Measurements from ENCODE around the gene ENG.
"Not testable (repeated sequence)": the region's sequence is repeated elsewhere in the genome, so short reads cannot be mapped to it uniquely, and the experiment has no call there.

The ENG gene

DNA sequence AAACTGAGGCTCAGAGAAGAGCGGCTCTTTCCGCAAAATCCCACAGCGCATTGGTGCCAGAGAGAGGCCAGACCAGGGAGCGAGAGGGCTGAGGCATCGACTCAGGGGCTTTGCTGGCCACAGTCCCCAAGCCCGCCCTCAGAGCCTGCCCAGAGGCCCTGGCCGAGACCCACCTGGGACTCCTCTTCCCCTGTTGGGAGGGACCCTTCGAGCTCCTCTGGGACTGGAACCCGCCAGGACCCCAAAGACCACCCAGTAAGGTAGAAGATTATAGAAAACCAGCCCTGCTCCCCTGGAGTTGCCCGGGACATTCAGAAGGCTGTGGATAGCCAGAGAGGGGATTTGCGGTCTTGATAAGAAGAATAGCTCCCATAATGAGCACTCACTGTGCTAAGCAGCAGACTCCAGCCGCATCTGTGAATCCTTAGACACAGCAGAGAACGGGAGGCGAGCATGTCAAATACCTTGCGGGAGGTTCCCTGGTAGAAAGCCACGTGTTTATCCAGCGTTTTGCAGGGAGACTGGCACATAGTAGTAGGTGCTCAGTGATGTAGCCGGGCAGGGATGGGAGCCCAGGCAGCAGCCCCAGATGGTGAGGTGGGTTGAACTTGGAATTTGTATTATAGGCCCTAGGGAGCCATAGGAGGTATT is 23.7 kb upstream of the ENG start:
- DNase-seq = no peak

DNA sequence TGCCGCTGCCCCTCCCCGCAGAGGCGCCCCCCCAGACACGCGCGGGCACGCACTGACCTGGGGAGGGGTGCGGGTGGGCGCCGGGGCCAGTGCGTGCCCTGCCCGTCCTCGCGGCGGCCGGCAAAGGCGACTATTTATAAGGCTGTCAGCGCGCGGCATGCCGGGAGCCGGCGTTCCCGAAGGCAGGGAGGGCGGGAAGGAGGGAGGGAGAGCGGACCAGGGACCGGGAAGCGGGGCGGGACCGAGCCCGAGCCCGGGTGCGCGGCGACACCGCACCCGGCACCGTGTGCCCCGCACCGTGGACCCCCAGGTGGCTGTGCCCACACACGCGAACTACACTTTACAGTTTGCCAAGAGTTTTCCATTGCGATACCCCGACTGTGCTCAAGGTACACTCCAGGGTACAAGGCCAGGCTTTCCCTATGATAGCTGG is 23.1 kb upstream of the ENG start, which contains the start of gene AK1:
Gene AK1, minus strand, starts transcription at position 110 of the 433 bp plus-strand sequence. CDS start 3,058 bp downstream, outside the sequence.
- DNase-seq = peak in 1 of 2 experiments; percentile 56

DNA sequence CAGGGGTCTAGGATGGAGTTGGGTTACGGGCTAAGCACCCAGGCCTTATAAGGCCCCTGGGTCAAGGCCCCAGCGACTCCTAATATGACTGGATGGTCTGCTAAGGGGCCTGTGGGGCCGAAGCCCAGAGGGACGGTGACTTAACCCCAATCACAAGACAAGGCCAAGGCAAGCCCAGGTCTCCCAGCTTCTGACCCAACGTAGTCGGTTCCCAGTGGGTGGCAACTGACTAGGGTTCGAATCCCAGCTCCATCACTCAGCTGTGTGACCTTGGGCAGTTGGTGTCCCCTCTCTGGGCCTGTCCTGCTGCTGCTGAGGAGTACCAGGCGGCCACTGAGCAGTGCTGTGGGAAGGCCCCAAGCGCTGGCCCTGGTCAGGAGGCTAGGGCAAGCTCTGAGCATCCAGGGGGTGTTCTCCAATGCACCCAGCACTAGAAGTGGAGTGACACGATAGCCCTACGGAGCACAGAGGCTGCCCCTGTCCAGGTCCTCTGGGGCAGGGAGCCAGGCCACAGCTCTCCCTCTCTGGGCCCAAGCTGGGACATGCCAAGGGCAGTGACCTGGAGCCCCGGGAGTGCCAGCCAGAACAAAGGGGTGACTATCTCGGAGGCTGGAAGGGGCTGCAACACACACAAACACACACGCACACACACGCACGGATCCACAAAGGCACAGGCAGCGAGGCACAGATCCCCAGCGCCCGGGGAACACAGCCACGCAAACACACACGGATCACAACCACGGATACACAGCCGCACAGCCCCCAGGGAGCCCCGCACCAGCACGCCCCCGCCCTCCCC is 22.5 kb upstream of the ENG start:
- no peak for DNase-seq

DNA sequence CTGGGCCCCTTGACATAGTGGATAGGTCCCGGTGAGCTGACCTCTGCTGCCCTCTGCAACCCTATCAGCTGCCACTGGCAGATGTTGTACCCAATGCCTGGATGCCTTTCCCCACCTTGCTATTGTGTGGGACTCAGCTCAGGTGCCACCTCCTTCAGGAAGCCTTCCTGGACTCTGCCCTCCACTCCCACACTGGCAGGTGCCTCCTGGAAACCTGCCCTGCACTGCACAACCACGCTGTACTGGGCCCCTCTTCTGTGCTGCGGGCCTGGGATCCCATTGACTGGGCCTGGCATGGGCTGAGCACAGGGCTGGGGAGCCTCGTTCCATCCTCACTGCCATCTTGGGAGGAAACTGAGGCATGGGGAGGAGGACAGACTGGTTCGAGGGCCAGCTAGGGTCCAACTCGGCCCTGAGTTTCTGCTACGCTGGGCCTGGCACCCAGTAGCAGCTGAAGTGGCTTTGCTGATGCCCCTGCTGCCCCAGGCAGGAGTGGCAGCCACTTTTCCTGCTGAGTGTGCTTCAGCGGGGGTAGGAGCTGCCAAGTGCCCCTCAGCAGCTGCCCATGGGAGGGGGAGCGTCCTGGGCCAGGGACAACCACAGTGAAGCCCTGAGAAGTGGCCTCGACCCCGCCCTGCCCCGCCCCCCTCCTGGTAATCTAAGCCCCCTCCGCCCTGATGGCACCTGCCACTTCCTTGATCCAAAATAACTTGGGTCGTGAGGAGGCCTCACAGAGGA is 21.7 kb upstream of the ENG start:
- DNase-seq = no peak

DNA sequence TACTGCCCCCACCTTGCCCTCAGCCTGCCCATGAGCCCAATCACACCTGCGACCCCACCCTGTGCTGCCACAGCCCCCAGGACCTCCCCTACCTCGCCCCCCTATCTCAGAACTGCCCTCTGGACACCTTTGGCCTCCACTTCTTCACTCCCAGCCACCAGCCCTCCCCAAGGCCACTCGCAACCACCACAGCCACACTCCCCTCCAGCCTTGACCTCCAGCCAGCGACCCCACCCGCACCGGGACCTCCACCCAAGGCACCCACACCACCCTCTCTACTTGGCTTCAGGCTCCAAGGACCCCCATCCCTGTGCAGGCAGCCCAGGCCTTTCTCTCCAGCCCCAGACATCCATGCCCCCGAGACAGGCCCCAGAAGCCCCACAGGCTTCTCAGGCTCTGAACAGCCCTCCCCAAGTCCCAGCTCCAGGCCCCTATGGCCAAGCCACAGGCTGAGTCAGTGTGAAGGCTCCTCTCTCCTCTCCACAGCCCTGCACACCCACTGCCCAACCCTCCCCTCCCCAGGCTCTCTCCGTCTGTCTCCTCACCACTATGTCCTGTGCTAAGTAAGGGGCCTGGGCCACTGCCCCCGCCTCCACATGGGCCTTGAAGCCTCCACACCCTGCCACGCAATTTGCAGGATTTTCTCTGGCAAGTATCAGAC is 21.0 kb upstream of the ENG start:
- no peak for DNase-seq

DNA sequence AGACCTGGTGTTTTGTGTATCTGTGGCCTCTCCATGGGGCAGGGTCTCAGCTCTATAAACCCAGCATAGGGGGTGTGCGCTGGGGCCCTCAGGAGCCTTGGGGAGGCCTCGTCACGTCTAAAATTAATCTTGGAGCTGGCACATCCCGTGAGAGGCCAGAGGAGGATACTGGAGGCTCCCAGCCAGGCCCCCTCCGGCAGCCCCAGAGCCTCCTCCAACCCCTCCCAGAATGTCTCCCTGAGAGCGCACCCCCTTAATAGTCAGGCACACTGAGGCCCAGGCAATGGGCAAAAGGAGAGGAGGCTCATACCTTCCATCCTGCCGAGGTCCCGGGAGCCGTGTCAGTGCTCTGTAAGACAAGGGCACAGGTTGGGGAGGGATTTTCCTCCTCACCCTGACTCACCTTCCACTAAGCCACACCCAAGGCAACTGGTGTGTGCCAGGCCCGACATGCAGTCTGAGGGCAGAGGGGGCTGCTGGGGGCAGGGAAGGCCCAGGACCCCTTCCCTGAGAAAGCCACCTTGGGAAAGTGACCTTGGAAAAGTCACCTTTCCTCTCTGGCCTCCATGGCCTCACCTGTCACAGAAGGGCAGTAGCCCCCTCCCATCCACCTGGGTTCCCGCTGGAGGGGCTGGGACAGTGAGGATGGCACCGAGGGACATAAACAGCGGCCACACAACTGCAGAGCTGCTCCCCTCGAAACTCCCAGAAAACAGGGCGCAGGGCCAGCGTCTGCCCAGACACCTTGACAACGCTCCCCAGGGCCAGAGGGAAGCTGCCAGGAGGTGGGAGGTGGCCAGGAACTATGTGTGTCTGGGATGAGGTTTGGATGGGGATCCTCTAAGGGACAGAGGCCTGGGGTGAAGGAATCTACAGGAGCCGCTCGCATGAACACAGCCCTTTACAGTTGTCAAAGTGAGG is 20.1 kb upstream of the ENG start:
- DNase-seq = no peak

DNA sequence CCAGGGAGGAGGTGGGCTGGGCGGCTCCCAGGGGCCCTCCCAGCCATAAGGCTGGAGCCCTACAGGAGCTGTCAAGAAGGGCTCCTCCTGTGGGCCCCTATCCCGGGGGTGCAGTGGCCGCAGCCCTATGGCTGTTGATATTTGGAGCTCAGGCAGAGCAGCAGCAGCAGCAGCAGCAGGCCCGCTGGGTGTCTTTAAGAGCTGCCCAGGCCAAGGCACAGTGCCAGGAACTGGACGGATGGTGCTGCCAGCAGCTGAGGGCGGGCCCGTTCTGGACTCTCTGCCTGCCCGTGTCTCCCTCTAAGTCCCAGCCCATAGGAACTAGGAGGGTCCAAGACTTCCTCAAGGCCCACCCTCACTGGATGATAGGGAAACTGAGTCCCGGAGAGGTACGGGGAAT is 19.4 kb upstream of the ENG start:
- no peak for DNase-seq

DNA sequence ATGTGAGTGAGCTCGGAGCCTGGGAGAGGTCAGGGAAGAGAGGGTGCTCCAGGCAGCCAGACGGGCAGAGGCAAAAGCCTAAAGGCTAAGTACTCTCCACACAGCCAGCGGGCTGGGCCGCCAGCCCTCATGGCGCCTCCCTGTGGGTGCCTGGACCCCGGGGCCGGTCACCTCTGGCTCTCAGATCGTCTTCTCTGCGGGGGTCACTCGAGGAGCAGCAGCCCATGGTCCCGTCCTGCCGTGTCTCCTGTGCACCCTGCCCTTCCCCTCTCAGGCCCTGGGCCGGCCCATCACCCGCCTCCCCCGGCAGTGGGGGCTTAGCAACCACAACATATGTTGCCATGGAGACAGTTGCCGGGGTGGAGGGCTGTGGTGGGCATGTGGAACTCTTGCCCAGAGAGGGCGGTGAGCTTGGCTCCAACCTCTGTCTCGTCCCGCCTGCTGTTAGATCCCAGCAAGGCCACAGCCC is 18.8 kb upstream of the ENG start:
- no peak for DNase-seq

DNA sequence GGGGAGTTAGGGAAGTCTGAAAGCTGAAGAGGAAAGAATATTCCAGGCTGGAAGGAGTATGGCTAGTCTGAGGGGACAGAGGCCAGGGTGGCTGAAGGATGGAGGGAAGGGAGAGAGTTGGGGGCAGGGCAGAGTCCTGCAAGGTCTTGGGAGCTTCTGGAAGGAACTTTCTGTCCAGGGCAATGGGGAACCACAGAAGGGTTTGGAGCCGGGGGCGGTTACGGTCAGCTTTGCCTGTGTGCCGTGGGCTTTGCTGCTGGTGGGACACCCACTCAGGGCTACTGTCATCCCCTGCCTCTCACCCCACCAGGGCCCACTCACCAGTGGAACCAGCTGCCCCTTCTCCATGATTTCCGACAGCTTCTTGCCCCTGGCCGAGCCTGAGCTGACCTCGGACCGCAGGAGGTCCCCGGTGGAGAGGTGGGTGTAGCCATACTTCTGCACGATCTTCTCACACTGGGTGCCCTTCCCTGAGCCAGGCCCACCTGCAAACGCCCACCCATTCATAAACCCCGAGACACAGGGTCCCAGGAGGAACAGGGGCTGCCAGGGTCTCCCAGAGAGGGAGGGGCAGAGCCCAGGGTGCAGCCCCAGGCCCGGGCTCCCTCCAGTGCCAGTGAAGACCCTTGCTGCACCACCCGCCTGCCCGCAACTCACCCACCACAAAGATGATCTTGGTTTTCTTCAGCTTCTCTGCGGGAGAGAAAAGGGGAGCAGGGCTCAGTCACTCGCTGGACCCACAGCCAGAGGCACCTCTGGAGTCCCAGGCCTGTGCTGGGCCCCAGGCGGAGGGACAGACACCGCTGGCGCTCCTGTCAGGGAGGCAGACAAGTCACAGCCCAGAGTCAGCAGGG is 18.1 kb upstream of the ENG start:
- DNase-seq = no peak

DNA sequence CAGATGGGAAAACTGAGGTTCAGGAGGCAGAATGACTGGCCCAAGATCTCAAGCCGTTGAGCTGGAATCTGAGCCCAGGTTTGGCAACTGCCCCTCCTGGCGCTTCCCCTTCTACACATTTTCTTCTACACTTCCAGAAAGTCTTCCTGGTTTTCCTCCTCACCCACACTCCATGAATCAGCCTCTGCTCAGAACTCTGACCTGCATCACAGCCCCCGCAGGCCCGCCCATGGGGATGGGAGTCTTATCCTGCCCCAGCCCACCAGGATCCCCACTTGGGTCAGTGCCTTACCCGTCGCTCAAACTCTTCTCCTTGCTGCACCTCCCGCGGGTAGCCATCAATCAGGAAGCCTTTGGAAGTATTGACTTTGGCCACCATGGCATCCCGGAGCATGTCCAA is 17.1 kb upstream of the ENG start:
- no peak for DNase-seq

DNA sequence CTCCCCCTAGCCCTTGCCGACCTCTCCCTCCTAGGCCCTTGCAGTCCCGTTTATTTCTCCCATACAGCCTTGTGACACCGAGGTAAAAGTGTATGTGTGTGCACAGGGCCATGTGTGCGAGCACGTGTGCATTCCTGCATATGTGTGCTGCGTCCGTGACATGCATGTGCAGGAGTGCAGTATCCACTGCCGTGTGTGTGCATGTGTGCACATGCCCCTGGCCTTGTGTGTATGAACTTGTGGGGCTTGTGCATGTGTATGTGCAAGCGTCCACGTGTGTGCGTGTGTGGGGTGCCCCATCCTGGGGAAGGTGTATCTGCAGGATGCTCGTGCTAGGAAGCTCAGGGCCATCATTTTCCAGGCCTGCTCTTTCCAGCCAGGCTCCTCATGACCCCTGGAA is 16.4 kb upstream of the ENG start:
- no peak for DNase-seq

DNA sequence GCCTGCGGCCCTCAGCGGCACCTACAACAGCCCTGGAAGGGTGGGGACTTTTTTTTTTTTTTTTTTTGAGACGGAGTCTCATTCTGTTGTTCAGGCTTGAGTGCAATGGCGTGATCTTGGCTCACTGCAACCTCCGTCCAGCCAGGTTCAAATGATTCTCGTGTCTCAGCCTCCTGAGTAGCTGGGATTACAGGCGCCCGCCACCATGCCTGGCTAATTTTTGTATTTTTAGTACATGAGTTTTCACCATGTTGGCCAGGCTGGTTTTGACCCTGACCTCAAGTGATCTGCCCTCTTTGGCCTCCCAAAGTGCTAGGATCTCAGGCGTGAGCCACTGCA is 15.7 kb upstream of the ENG start:
- DNase-seq = not testable (repeated sequence)

DNA sequence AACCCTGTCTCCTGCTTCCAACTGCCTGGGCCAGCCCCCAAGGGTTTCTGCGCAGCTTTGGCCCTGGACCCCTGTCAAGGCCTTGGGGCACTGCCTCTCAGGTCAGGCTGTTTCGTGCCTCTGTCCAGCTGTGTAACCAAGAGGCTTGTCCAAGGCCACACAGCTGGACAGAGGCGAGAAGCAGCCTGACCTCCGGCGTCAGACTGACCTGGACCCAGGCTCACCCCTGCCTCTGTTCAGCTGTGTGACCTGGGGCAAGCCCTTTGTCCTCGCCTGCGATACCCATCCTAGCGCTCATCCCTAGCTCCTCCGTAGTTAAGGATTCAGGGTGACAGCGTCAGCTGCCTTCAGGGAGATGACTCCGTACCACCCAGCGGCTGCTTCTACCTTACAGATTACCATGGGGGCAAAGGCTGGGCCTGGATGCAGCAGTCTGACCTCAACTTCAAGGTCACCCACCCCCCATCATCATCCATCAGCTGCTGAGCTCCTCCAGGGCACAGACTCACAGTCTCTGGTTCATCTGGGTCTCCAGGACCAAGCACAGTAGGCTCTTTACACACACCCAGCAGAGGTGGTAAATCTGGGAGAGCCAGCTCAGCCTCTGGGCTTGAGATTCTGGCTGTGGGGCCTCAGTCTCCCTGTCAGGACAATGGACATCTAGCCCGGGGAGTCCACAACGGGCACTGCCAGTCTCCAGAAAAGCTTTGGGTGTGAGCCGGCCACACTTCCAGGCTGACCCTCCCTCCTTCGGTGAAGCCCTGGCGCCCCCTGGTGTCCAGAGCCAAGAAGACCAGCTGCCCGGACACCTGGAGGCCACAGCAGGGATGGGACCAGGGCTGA is 15.1 kb upstream of the ENG start:
- peak; percentile 76 to 79 for DNase-seq

DNA sequence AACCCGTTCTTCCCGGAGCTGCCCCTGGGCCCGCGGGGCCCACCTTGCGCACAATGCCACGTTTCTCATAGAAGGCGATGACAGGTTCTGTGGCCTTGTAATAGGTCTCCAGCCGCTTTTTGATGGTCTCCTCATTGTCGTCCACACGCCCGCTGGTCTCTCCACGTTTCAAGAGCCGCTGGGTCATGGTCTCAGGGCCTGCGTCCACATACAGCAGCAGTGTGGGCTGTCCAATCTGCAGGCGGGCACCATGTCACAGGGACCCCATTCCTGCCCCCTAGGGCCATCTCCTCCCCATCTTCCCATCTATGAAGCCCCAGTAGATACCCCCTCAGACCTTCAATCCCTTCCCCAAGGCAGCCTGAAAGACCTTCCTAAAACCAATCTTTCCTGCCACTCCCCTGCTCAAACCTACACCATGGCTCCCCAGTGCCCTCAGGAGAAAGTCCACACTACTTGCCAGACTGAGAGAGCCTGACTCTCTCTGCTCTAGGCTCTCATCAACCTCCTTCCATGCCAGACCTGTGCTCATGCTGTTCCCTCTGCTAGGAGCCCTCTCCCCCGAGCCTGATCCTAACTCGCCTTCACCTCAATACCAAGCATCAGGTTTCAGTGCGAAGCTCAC is 13.9 kb upstream of the ENG start:
- no peak for DNase-seq

DNA sequence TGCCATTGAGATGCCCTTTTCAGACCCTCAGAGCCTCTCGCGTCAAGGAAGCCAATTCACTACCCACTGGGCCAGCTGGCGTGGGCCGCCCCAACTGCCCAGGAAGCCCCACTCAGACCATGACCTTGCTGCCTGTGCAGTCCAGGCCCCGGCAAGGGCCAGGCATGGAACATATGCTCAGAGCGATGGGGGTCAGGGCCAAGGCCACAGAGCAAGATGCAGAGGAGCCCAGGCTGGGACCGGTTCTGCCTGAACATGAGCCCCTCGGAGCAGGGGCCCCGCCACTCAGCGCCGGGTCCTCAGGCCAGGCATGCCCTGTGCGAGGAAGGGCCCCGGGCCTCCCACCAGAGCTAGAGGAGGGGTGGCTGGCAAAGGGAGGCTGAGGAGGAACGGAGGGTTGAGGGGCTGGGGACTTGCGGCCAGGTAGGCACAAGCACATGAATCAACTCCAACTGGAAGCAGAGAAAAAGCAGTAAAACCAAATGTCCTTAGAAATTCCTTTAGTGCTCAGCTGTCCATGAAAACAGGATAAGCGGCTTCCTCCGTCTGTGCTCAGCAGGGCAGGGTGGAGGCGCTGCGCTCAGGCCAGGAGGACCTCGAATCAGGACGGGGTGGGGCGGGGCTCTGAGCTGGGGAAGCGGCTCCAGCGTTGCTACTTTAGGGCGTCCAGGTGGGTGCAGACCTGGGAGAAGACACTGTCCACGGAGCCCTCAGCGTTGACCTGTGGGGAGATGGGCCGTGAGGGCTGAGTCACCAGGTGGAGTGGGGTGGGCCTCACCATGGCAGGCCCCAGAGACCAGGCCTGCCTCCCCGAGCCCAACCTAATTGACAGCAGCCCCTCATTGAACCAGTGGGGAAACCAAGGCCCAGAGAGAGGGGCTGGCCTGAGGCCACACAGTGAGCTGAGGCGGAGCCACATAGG is 13.2 kb upstream of the ENG start:
- DNase-seq = no peak

DNA sequence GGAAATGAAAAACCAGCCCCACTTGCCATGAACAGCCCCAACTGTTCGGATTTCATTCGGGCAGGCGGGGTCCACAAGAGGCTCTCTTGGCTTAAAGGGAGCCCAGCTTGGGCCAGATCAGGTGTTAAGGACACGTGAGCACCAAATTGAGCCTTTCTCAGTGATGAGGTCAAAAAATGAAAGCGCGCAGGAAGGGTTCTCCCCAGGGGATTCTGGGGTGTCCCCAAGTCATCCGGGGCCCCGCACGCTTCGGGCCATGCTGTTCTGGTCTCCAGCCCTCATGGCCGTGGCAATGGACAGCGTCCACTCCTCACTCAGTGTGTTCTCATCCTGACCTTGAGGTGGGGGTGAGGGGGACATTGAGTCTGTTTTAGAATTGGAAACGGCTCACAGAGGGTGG is 12.1 kb upstream of the ENG start:
- DNase-seq = no peak

DNA sequence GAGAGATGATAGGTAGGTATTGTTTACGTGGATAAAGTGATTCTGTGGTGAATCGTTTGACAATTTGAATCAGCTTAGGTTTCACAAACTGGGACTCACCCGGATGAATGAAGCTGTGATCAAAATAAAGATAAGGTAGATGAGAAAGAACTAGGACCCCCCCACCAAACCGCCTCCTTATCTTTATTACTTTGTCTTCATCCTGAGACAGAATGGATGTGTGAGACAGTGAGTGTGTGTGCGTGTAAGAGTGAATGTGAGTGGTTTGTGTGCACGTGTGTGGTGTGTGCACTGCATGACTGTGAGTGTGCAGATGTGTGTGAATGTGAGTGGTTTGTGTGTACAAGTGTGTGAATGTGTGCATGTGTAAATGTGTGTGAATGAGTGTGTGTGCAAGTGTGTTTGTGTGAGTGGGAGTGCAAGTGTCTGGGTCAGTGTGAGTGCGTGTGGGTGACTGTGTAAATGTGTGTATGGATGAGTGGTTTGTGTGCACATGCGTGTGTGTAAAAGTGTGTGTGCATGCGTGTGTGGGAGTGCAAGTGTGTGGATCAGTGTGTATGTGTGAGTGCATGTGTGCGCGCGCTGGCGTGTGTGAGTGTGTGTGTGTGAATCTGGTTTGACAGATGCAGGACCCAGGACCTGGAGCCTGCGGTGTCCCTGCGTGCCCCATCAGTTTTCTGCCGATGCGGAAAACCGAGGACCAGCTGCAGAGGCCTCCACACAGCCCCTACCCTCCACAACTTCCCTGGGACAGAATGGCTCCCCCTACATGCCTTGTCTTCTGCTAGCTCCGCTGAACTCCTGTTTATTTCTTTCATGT is 11.4 kb upstream of the ENG start:
- no peak for DNase-seq

DNA sequence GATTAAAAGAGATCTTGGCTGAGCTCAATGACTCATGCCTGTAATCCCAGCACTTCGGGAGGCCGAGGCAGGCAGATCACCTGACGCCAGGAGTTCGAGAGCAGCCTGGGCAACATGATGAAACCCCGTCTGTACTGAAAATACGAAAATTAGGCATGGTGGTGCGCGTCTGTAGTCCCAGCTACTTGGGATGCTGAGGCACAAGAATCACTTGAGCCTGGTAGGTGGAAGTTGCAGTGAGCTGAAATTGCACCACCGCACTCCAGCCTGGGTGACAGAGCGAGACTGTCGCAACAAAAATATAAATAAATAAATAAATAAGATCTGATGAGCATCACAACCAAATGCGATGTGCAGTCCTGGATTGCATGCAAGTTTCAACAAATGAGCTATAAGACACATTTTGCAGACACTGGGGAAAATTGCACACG is 8.7 kb upstream of the ENG start:
- DNase-seq = no peak

All from SW 1271 (cell line).